Measurements from ENCODE around the gene RPS4Y2. TPM values are rescaled to one million over a fixed set of nuclear protein-coding genes. Genes with fewer than 3 reads are reported as not detected.

RPS4Y2 gene
- total RNA-seq, 2 donors from 2014 or later, result not detected

GRCh38 chrY:20784965-20785364 is 29.1 kb downstream of the RPS4Y2 start:
- Histone ChIP-seq H3K27me3 (ENCODE audit: control insufficient read depth, insufficient read depth, low read length, poor library complexity, severe bottlenecking) (no peaks in the 10 kb centered on the region), H3K9me3 (ENCODE audit: control insufficient read depth, low read length) (peaks cover 18% of the 10 kb centered on the region), H3K9ac (ENCODE audit: extremely low read depth, low read length, poor library complexity, severe bottlenecking) (no peak overlapping the region), H3K4me1 (ENCODE audit: control insufficient read depth, insufficient read depth, low read length) (no peaks in the 10 kb centered on the region), H3K27ac (ENCODE audit: low read depth, low read length) (no peak overlapping the region), H3K36me3 (ENCODE audit: control insufficient read depth, insufficient read depth, low read length) (no peaks in the 10 kb centered on the region), H3K4me3 (ENCODE audit: low read length) (no peak overlapping the region)
- Mint-ChIP-seq H3K9me3 (no peaks in the 10 kb centered on the region), H3K36me3 (ENCODE audit: low read depth) (no peaks in the 10 kb centered on the region), H3K27ac (no peak overlapping the region), H3K4me3 (no peak overlapping the region), H3K4me1 (no peaks in the 10 kb centered on the region), H3K27me3 (ENCODE audit: insufficient read depth) (no peaks in the 10 kb centered on the region)
- DNase-seq, result no peak
- no CpG with 5 or more reads among the region's 1 CpG for WGBS, 2 experiments (ENCODE audit: insufficient coverage in 1 of 2, insufficient read length in 1 of 2)
- no peak for TF ChIP-seq CTCF (conservative IDR thresholded peaks at IDR 0.05)

- no peak overlapping the region for H3K9ac ChIP-seq (ENCODE audit: extremely low read depth, low read length, poor library complexity, severe bottlenecking)
- no peak for DNase-seq
- no peaks in the 10 kb centered on the region for H3K27me3 Mint-ChIP-seq (ENCODE audit: insufficient read depth)
- H3K27ac ChIP-seq (ENCODE audit: low read depth, low read length), result no peak overlapping the region
- no peak overlapping the region for H3K4me3 Mint-ChIP-seq
- no peaks in the 10 kb centered on the region for H3K4me1 Mint-ChIP-seq
- no peak for TF ChIP-seq CTCF (conservative IDR thresholded peaks at IDR 0.05)
- H3K27ac Mint-ChIP-seq, result no peak overlapping the region
- no peaks in the 10 kb centered on the region for H3K9me3 Mint-ChIP-seq
- 65% methylated on average over 3 of the region's 3 CpGs; no CpG with 5 or more reads in 1 of the 2 experiments for WGBS, 2 experiments (ENCODE audit: insufficient coverage in 1 of 2, insufficient read length in 1 of 2)
- no peaks in the 10 kb centered on the region for H3K36me3 Mint-ChIP-seq (ENCODE audit: low read depth)
- peaks cover 22% of the 10 kb centered on the region for H3K9me3 ChIP-seq (ENCODE audit: control insufficient read depth, low read length)
- no peaks in the 10 kb centered on the region for H3K27me3 ChIP-seq (ENCODE audit: control insufficient read depth, insufficient read depth, low read length, poor library complexity, severe bottlenecking)
- H3K4me3 ChIP-seq (ENCODE audit: low read length), result no peak overlapping the region
- no peaks in the 10 kb centered on the region for H3K4me1 ChIP-seq (ENCODE audit: control insufficient read depth, insufficient read depth, low read length)
- H3K36me3 ChIP-seq (ENCODE audit: control insufficient read depth, insufficient read depth, low read length), result no peaks in the 10 kb centered on the region
These were observed 31.2 kb downstream of the RPS4Y2 start for GRCh38 chrY:20787076-20787475.

- Mint-ChIP-seq H3K9me3 (no peaks in the 10 kb centered on the region), H3K4me3 (no peak overlapping the region), H3K27ac (no peak overlapping the region), H3K27me3 (ENCODE audit: insufficient read depth) (no peaks in the 10 kb centered on the region), H3K36me3 (ENCODE audit: low read depth) (no peaks in the 10 kb centered on the region), H3K4me1 (no peaks in the 10 kb centered on the region)
- no peak overlapping the region for H3K4me3 ChIP-seq (ENCODE audit: low read length)
- no peak for DNase-seq
- no peaks in the 10 kb centered on the region for H3K36me3 ChIP-seq (ENCODE audit: control insufficient read depth, insufficient read depth, low read length)
- WGBS, 2 experiments (ENCODE audit: insufficient coverage in 1 of 2, insufficient read length in 1 of 2), result 82 to 88% methylated on average over 4 to 22 of the region's 22 CpGs
- H3K4me1 ChIP-seq (ENCODE audit: control insufficient read depth, insufficient read depth, low read length), result no peaks in the 10 kb centered on the region
- peaks cover 7% of the 10 kb centered on the region for H3K9me3 ChIP-seq (ENCODE audit: control insufficient read depth, low read length)
- H3K9ac ChIP-seq (ENCODE audit: extremely low read depth, low read length, poor library complexity, severe bottlenecking), result no peak overlapping the region
- H3K27me3 ChIP-seq (ENCODE audit: control insufficient read depth, insufficient read depth, low read length, poor library complexity, severe bottlenecking), result no peaks in the 10 kb centered on the region
- no peak for TF ChIP-seq CTCF (conservative IDR thresholded peaks at IDR 0.05)
- no peak overlapping the region for H3K27ac ChIP-seq (ENCODE audit: low read depth, low read length)
These were observed 42.6 kb downstream of the RPS4Y2 start for GRCh38 chrY:20798351-20799049.
